HG02943 (cell line): Measurements from ENCODE around the gene EGFLAM.

ENCODE experiments used
- ATAC-seq: cut with Tn5 transposase; IDR thresholded peaks from one replicate; pipeline ENCODE4 v1.9.1; 2021; ENCODE audit warnings: mild to moderate bottlenecking, low read depth, moderate library complexity; ENCODE audit not compliant: unreplicated experiment

Gene EGFLAM

DNA sequence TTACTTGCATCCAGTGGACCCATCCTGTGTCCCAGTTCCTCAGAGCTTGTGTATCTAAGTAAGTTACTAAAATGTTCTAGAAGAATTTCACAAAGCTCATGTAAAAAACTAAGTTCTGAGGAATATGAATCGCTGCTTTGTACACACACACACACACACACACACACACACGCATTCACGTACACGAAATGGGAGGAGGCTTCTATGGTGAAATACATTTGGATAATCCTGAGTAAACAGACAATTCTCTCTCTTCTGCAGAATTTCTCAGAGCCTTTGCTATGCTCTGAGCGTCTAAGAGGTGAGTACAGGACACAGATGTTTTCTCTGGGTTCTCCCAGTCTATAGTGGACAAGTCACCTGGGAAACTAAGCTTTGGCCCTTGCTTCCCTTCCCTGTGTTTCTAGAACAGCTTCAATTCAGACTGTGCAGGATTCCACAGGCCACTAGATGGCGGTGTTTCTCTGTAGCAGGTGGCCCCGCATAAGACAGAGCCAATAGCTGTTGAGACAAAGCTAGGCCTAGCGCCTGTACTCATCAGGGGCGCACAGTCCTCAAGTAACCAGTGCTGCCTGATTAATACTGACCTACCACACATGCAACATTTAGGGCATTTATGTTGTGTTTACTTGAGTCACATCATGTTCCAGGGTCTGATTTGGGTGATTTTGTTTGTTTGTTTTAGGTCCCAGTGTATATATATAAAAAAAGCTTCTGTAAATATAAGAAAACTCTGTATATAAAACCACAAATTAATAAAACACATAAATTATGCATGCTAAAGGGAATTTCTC, 183.3 kb downstream of the EGFLAM start:
- peak; percentile 99 for ATAC-seq

DNA sequence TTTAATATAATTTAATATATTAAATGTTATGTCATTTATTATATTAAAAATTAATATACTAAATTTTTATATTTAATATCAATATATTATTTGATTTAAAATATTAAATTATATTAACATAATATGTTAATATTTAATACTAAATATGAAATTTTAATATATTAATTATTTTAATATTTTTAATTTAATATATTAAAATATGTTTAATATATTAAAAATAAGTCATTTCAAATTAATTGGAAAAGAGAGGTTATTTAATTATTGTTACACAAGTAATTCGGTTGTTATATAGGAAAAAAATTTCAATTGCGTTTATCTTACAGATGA, 183.9 kb downstream of the EGFLAM start:
- ATAC-seq: no peak

DNA sequence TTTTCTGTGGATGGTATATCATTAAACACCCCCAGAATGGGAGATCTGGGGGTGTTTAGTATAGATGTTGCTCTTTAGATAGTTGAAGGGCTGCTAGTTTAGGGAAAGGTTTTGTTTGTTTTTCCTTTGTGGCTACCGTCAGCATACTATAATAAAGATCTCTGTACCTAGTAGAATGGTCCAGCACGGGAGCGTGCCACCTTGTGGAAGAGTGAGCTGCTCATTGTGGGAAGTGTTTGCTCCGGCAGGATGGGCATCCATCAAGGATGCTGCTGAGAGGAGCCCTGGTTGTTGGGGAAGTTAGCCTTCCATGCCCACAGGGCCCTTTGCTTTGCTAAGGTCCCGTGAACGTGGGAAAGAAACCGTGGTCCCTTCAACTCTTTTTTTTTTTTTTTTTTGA, 185.0 kb downstream of the EGFLAM start:
- ATAC-seq: no peak

DNA sequence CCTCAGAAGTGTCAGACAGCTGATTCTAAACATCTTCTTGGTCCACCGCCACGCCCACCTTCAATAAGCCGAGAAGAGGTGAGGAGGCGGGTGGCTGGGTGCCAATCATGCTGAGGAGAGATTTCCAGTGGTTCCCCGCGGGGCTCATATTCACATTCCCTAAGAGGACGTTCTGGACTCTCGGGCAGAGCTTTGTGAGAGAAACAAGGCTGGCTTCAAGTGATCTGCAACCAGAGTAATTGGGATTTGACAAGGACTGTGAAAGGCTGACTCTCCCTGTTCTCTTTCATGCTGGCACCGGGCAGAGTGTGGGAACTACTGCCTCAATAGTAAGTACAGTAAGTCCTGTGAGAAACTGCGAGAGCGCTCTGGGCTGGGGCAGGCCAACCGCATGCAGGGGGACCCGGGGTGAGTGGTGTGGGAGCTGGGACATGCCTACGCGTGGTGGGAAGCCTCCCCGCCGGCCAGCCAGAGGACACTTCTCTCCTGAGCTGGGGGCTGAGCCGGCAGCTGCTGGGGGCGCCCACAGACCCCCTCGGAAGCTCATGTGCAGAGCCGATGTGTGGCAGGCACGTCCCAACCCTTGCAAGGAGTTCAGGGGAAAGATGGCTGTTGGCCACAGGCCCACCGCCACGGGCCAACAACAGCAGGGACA, 187.1 kb downstream of the EGFLAM start:
- no peak for ATAC-seq

DNA sequence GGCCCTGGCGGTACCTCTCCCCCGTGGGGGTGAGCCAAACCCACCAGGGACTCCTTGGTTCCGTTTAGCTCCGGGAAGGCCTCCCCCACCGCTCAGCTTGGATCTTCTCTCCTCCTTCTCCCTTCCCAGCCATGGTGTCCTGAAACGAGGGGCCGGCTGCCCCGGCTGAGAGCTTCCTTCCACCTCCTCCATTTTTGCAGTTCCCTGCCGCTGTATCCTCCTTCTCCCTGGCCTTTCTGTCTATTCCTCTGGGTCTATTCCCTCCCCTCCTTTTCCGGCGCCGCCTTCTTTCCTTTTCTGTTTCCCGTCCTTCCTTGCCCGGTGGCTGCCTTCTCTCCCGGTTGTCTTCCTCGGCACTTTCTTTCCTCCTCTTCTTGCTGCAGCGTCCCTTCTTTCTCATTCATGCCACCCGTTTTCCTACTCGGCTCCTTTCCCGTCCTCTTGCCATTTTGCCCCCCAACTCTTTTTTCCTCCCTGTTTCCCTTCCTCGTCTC, 187.7 kb downstream of the EGFLAM start:
- no peak for ATAC-seq

DNA sequence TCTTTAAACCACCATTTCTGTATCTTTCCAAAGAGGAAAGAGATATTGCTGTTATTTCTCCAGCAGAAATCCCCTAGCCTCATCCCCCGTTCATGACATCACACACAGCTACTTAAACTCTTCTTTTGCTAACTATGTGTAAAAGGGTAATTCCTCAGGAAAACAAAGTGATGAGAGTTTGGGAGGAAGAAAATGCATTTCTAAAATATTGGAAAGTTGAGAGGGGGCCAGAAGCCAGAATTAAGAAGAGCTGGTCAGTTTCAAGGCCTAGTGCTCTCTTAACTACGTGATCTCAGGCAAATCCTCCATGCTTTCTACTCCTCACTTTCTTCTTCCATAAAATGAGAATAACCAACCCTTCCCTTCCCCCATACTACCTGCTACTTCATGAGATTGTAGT, 188.7 kb downstream of the EGFLAM start:
- no peak for ATAC-seq

DNA sequence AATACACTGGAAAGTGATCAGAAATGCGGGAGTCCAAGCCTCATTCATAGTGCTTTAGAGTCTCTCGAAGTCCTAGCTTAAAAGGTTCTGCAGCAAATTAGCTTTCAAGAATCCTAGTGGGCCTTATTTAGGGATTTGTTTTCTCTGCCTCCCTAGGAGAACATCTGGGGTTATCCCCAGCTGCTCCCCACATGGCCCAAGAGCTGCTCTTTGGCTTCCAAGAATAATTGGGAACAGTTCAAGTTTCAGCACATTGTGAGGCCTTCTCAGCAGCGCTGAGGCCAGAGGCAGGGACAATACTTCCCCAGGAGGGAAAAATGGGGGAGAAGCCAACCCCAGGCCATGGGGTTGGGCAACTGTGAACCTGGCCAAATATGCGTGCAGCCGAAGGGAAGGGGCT, 189.4 kb downstream of the EGFLAM start:
- ATAC-seq: no peak

DNA sequence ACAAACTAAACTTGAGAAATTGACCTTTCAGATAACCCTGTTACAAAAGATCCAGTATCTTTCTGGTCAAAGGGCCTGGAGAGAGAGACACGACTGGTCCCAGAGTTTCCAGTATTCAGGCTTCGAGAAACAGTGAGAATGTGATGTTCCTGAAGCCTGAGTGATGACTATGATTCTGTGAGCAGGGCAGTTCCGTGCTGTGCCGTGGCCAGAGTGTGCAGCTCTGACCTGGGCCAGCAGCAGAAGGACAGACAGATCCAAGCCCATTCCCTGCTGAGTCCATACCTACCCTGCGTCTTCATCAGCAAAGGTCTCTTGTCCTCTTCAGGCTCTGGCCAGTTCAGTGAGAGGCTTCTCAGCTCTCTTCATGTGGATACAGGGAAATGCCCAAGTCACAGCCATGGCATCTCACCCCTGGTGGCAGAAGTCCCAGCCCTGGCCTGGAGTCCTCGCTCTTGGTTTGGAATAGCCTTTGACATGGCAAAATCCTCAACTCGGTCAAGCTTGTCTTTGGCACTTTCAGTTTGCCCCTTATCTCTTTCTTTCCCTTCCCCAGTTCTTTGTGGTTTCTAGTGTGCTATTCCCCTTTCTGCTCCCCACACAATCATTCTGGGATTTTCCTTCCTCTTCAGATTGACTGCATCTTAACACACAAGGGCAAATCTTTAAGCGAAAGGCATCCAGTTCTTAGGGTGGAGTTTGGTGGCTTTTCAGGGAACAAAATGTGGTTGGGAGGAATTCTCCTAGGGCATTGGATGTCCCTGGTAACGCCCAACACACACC, 190.4 kb downstream of the EGFLAM start:
- no peak for ATAC-seq

DNA sequence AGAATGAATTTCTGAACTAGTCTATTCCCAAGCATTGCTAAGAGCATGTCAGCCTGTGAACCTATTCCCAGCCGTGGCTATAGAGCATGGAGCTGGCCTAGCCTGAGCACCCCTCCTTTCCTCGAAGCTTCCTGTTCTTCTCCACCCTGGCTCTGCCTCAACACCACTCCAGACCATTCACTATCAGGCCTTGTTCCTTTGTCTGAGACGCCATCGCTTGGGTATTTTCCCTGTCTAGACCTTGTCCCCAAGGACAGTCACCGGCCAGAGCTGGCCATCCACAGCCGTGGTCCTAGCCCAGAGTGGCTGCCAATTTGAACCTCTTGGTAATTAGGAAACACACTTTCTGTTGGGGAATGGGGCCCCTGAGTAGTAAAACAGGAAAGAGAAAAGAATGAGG, 192.3 kb downstream of the EGFLAM start:
- ATAC-seq: no peak

DNA sequence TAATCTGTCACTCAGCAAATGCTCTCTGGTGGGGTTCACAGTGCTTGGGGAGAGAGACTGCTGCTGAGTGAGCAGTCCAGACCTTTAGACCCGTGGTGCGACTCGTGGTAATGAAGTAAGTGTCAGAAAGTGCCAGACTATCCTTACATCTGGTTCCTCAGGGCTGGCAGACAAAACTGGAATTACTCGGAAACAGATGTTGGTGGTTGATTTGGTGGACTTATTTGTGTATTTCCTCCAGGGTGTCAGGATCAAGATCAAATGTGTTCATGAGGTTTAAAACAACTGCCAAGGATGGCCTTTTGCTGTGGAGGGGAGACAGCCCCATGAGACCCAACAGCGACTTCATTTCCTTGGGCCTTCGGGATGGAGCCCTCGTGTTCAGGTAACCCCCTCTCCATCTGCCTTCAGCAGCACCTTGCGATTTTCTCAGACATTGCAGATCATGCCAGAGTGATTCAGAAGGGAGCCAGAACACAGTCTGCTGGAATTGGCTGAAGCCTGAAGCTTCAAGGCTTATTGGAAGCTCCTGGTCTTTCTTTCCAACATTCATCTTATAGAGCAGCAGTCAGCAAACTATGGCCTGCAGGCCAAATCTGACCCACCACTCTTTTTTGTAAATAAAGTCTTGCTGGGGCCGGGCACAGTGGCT, 192.8 kb downstream of the EGFLAM start:
- ATAC-seq: no peak

DNA sequence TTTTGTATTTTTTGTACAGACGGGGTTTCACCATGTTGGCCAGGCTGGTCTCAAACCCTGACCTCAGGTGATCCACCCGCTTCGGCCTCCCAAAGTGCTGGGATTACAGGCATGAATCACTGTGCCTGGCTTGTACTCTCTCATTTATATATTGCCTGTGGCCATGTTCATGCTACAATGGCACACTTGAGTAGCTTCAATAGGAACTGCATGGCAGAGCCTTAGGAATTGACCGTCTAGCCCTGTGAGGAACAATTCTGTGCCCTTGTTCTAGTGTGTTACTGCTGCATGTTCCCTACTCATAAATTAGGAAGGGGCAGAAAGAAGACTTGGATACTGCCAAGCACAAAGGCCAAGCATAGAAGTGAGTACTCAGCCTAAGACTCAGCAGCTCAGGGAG, 193.8 kb downstream of the EGFLAM start:
- ATAC-seq: no peak

DNA sequence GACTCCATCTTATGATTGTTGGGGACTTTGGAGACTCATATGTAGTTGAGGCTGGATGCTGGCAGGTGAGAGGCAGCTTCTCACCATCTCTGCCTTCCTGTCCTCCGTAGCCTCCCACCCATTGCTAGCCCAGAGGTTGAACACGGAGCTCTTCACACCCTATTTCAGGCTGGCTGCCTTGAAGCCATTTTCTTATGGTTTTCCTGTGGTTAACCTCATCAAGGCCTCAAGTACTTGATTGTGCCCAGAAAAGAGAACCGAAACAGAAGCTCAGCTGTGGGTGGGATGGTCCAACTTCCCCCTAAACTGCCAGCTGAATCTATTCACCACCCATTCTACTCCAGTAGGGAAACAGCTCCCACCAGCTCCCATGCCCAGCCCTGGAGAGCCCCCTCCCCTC, 195.1 kb downstream of the EGFLAM start:
- ATAC-seq: peak; percentile 99

DNA sequence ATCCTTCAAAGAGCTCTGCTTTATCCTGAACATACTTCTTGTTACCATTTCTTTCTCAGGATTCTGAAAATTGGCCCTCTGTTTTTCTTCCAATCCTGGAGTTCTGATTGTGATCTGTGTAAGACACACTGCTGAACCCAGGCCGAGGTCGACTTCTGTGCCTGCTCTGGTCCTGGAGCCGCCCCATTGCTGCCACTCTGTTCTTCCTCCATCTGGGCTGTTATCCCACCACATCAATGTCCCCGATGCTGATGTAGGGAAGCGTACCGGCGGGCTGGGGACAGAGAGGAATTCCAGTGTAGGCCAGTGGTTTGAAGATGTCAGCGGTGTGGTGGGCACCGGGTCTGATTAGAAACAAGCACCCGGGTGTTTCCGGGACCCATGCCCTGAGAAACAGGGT, 195.6 kb downstream of the EGFLAM start:
- ATAC-seq: peak; percentile 2

DNA sequence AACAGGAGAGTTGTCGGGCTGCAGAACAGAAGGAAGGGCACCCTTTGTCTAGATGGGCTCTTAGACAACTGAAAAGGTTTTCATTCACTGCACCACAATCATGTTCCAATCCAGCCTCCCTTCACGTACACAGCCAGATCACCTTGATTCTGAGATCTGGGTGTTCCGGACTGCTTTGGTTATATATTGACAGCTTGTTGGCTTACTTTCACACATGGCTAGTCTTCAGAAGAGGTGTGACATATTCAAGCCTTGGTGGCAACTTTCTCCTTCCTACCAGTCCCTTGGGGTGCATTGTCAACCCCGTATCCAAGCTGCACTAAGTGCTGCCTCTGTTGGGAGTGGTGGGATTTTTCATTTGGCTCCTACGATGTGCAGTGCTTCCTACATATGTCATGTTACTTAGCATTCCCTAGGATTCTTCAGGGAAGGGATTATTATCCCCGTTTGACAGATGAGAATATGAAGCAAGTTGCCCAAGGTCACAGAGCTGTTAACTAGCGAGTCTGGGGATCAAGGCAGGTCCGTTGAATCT, 197.5 kb downstream of the EGFLAM start:
- ATAC-seq: peak; percentile 56

DNA sequence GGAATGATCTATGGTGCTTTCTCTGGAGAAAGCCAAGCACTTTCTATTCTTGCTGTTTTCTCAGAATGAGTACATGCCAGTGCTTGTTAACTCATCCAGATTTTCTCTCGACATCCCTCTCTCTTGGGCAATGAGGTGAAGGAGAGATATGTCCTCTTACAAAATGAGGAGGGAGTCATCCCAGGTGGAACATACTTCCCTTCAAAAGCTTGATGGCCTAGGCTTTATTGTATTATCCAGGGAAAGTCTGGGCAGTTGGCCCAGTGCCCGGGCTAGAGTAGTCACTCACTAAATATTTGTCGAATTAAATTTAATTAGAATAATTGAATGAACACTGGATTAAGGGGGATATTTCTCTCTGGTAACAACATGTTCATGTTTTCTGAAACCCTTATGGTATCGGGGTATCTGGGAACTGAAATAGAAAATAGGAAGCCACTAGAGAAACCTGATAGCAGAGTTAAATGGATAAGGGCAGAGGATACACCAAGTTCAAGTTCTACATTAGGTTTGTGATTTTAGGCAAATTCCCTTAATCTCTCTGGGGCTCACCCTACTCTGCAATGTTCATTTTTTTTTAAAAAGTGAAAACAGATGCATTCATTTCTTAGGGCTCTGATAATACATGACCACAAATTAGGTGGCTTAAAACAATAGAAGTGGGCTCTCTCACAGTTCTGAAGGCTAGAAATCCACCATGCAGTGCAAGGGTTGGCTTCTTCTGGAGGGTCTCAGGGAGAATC, 198.5 kb downstream of the EGFLAM start:
- no peak for ATAC-seq

DNA sequence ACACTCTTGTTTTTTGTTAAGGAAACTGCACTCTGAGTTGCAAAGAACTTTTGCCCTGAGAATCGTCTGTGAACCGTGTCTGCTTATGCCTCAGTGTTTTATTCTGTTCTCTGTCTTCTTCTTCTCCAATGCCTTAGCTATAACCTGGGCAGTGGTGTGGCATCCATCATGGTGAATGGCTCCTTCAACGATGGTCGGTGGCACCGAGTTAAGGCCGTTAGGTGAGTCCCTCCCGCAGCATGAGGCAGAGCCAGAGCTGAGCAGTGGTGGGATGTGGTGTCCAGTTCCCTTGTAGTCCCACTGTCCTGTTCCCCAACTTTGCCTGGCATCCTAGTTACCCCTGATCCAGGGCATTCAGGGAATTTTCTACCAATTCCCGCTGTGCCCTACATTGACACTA, 199.8 kb downstream of the EGFLAM start:
- ATAC-seq: no peak

DNA sequence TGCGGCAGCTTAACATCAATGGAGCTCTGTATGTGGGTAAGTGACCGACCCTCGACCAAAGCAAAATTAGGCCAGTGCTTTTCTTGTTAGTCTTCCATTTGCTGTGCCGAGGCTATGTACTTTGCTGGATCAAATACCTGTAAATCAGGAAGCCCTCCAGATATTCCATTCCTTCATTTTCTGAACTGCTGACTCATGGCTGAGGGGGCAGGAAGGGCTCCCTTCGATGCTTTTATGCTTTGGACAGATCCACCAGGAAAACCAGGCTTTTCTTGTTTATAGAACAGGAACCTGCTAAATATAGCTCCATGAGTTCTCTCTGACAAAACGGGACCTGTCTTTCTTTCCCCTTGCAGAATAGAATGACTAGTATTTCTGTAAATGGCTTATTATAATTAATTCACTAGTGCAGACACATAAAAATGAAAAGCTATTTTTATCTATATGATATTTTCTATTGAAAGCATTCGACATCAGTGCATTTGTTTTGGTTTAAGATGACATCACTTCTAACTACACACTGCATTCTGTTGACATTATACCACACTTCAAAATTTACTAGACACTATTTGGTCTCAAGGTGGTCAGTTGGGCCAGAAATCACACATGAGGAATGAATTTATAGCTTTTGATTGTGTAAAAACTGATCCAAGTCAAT, 204.7 kb downstream of the EGFLAM start:
- ATAC-seq: no peak

DNA sequence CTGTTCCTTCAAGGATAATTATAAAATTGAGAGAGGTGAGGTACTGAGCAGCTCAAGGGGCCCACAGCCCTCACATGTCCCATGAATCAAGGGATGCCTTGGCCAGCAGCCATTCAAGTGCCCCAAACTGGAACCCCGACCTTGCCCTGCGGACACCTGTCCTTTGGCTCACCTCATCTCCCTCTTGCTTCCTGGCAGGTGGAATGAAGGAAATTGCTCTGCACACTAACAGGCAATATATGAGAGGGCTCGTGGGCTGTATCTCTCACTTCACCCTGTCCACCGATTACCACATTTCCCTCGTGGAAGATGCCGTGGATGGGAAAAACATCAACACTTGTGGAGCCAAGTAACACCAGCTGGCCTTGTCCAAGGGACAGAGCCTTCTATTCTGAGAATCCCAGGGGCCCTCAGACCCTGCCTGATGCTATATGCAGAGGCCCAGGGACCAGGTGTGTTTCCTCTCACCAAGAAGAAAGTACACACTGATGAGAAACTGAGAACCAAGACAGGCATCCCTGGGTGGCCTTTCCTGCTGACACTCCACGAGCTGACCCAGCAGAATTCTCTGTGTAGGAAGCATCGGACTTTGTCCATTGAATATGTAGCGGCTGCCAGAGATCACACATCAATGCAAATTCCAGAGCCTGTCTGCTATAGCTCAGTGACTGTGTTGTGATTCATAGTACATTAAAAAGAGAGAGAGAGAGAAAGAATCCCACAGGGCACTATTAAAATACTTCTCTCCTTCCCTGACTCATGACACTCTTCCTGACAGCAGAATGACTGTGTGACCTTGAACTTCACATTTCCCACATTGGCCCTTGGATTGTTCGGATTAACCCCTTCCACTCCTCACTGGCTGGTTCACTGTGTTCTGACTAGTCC, 205.5 kb downstream of the EGFLAM start:
- ATAC-seq: no peak

DNA sequence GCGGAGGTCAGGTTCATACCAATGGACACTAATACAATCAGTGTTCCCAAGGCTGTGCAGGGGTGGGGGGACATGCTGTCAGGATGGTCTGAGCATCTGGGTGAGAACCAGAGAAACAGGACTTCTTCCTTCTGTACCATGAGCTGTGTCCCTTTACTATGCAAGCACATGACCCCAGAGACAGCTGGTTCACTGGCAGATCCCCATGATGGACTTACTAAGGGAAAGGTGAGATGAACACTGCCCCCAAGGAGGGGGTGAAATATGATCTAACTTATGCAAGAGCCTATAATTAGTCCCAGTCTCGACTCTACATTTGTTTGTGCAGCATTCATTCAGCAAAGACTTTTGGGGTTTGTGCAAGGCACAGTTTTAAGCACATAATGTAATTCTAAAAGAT, 206.7 kb downstream of the EGFLAM start:
- no peak for ATAC-seq
